ENCODE results near the gene GPLD1.

GPLD1 gene

GRCh38 chr6:24513602-24514001 lies 24.2 kb upstream of the GPLD1 start:
- TF ChIP-seq GATA3 (IDR thresholded peaks at IDR 0.05; ENCODE audit: low read depth, low read length) (no peak), GATA2 (IDR thresholded peaks at IDR 0.05; ENCODE audit: low read depth, low read length) (no peak)

GRCh38 chr6:24506814-24507520 lies 17.6 kb upstream of the GPLD1 start:
- TF ChIP-seq GATA2 (IDR thresholded peaks at IDR 0.05; ENCODE audit: low read depth, low read length) (no peak), GATA3 (IDR thresholded peaks at IDR 0.05; ENCODE audit: low read depth, low read length) (no peak)

GRCh38 chr6:24504649-24505586 lies 15.5 kb upstream of the GPLD1 start:
- 0 out of 2 replicates have a peak, but pooled peaks have one; percentile 31 for TF ChIP-seq GATA3 (IDR thresholded peaks at IDR 0.05; ENCODE audit: low read depth, low read length)
- no peak for TF ChIP-seq GATA2 (IDR thresholded peaks at IDR 0.05; ENCODE audit: low read depth, low read length)

GRCh38 chr6:24504287-24504648 lies 14.9 kb upstream of the GPLD1 start:
- TF ChIP-seq GATA3 (IDR thresholded peaks at IDR 0.05; ENCODE audit: low read depth, low read length) (no peak), GATA2 (IDR thresholded peaks at IDR 0.05; ENCODE audit: low read depth, low read length) (no peak)

GRCh38 chr6:24501914-24502313 lies 12.5 kb upstream of the GPLD1 start:
- no peak for TF ChIP-seq GATA2 (IDR thresholded peaks at IDR 0.05; ENCODE audit: low read depth, low read length)

- TF ChIP-seq GATA3 (IDR thresholded peaks at IDR 0.05; ENCODE audit: low read depth, low read length), result no peak
- no peak for TF ChIP-seq GATA2 (IDR thresholded peaks at IDR 0.05; ENCODE audit: low read depth, low read length)
These were observed 12.0 kb upstream of the GPLD1 start for GRCh38 chr6:24501374-24501773.

- TF ChIP-seq GATA3 (IDR thresholded peaks at IDR 0.05; ENCODE audit: low read depth, low read length), result no peak
- TF ChIP-seq GATA2 (IDR thresholded peaks at IDR 0.05; ENCODE audit: low read depth, low read length), result no peak
These were observed 11.3 kb upstream of the GPLD1 start for GRCh38 chr6:24500683-24501082.

GRCh38 chr6:24497254-24497970 lies 8.0 kb upstream of the GPLD1 start:
- no peak for TF ChIP-seq GATA2 (IDR thresholded peaks at IDR 0.05; ENCODE audit: low read depth, low read length)
- no peak for TF ChIP-seq GATA3 (IDR thresholded peaks at IDR 0.05; ENCODE audit: low read depth, low read length)

- TF ChIP-seq GATA3 (IDR thresholded peaks at IDR 0.05; ENCODE audit: low read depth, low read length) (no peak), GATA2 (IDR thresholded peaks at IDR 0.05; ENCODE audit: low read depth, low read length) (no peak)
These were observed 5.7 kb upstream of the GPLD1 start, which contains the start of gene ALDH5A1 for GRCh38 chr6:24494821-24495795. ALDH5A1 (plus strand) TSS chr6:24494969; CDS start chr6:24494997, 28 bp downstream.

- no peak for TF ChIP-seq GATA3 (IDR thresholded peaks at IDR 0.05; ENCODE audit: low read depth, low read length)
- TF ChIP-seq GATA2 (IDR thresholded peaks at IDR 0.05; ENCODE audit: low read depth, low read length), result no peak
These were observed 4.8 kb upstream of the GPLD1 start for GRCh38 chr6:24493945-24494820.

- TF ChIP-seq GATA3 (IDR thresholded peaks at IDR 0.05; ENCODE audit: low read depth, low read length) (no peak), GATA2 (IDR thresholded peaks at IDR 0.05; ENCODE audit: low read depth, low read length) (no peak)
These were observed 3.1 kb upstream of the GPLD1 start for GRCh38 chr6:24492475-24492874.

- TF ChIP-seq GATA3 (IDR thresholded peaks at IDR 0.05; ENCODE audit: low read depth, low read length), result no peak
- TF ChIP-seq GATA2 (IDR thresholded peaks at IDR 0.05; ENCODE audit: low read depth, low read length), result no peak
These were observed 1.6 kb upstream of the GPLD1 start for GRCh38 chr6:24490948-24491347.
